ENCODE results near the gene WFDC5. TPM values are rescaled to one million over a fixed set of nuclear protein-coding genes. Genes with fewer than 3 reads are reported as not detected.

The WFDC5 gene
- total RNA-seq, 1 experiment from 2014 or later, result not detected

DNA sequence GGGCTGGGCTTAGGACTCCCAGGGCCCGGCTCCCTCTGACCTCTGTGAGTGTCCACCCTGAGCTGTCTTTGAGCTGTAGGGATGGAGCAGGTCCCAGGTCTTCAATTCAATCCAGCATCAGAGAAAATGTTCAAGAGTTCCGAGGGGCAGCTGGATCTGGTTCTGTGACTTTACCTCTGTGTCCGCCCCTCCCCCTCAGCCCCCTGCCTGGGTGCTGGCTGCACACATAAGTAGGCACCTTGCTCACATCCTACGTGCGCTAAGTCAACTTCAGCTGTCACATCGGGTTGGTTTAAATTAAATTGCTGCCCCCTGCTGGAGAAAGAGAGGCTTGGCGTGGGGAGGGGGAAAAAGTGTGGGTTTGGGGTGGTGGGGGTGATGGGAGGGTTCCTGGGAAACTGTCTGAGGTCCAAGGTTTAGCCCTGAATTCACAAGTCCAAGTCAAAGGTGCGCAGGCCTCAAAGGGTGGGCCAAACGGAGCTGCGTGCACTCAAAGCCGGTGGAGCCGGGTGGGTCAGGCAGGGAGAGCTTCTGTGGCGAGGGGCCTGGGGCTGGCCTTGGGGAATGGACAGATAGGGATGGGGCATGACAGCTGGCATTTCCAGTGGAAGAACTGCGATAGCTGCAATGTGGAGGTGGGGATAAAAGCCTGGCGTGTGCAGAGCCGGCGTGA lies 3.0 kb downstream of the WFDC5 start:
- no peaks in the 10 kb centered on the region for H3K9me3 Mint-ChIP-seq
- peaks cover 4% of the 10 kb centered on the region; the same call in 1 of the 2 replicates for H3K27me3 Mint-ChIP-seq (ENCODE audit: low read depth)
- TF ChIP-seq, protein P1, sequence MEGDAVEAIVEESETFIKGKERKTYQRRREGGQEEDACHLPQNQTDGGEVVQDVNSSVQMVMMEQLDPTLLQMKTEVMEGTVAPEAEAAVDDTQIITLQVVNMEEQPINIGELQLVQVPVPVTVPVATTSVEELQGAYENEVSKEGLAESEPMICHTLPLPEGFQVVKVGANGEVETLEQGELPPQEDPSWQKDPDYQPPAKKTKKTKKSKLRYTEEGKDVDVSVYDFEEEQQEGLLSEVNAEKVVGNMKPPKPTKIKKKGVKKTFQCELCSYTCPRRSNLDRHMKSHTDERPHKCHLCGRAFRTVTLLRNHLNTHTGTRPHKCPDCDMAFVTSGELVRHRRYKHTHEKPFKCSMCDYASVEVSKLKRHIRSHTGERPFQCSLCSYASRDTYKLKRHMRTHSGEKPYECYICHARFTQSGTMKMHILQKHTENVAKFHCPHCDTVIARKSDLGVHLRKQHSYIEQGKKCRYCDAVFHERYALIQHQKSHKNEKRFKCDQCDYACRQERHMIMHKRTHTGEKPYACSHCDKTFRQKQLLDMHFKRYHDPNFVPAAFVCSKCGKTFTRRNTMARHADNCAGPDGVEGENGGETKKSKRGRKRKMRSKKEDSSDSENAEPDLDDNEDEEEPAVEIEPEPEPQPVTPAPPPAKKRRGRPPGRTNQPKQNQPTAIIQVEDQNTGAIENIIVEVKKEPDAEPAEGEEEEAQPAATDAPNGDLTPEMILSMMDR (IDR thresholded peaks at IDR 0.05), result peak; percentile 71
- TF ChIP-seq, protein P2, sequence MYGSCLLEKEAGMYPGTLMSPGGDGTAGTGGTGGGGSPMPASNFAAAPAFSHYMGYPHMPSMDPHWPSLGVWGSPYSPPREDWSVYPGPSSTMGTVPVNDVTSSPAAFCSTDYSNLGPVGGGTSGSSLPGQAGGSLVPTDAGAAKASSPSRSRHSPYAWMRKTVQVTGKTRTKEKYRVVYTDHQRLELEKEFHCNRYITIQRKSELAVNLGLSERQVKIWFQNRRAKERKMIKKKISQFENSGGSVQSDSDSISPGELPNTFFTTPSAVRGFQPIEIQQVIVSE (CRISPR knock-in tag; IDR thresholded peaks at IDR 0.05; ENCODE audit: borderline replicate concordance), result no peak
- H3K4me1 Mint-ChIP-seq, result peaks cover 8% of the 10 kb centered on the region; the same call in 1 of the 2 replicates
- no peak overlapping the region for H3K4me3 Mint-ChIP-seq
- no peaks in the 10 kb centered on the region for H3K36me3 Mint-ChIP-seq
- DNase-seq (ENCODE audit: low spot score), result peak; percentile 52
- ChIA-PET CTCF (interaction anchor here (0.6 to 7.9 kb wide), 39 partner anchors 8 to 385 kb away, joined by 3 to 165 read pairs (median 5); partner anchors contain the start of genes KCNS1, MATN4, PABPC1L and SEMG1), POLR2A (no interaction called here)
- peak; percentile 54 for ATAC-seq
- H3K27ac Mint-ChIP-seq, result no peak overlapping the region

DNA sequence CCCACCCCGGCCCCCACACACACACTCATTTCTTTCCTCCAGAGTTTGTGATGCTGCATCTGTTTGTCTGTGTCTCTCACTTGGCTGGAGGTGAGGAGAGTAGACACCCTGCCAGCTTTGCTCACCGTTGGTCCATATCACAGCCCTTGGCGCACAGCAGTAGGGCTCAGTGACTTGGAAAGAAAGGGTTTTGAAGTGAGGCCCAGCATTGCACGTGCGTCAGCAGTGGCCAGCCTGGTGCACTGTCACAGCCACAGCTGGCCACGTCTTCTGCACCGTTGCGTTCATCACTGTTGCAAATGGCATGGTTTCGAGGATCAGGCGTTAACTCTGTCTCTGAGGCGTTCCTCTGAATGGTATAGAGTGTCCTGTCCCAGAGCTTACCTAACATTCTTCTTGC lies 3.7 kb downstream of the WFDC5 start:
- ChIA-PET CTCF (interaction anchor here (0.6 to 7.9 kb wide), 38 partner anchors 8 to 384 kb away, joined by 3 to 165 read pairs (median 5); partner anchors contain the start of genes KCNS1, MATN4, PABPC1L and SEMG1), POLR2A (no interaction called here)
- no peak for ATAC-seq
- no peak overlapping the region for H3K4me3 Mint-ChIP-seq
- H3K27me3 Mint-ChIP-seq (ENCODE audit: low read depth), result peaks cover 4% of the 10 kb centered on the region; the same call in 1 of the 2 replicates
- TF ChIP-seq, protein P3, sequence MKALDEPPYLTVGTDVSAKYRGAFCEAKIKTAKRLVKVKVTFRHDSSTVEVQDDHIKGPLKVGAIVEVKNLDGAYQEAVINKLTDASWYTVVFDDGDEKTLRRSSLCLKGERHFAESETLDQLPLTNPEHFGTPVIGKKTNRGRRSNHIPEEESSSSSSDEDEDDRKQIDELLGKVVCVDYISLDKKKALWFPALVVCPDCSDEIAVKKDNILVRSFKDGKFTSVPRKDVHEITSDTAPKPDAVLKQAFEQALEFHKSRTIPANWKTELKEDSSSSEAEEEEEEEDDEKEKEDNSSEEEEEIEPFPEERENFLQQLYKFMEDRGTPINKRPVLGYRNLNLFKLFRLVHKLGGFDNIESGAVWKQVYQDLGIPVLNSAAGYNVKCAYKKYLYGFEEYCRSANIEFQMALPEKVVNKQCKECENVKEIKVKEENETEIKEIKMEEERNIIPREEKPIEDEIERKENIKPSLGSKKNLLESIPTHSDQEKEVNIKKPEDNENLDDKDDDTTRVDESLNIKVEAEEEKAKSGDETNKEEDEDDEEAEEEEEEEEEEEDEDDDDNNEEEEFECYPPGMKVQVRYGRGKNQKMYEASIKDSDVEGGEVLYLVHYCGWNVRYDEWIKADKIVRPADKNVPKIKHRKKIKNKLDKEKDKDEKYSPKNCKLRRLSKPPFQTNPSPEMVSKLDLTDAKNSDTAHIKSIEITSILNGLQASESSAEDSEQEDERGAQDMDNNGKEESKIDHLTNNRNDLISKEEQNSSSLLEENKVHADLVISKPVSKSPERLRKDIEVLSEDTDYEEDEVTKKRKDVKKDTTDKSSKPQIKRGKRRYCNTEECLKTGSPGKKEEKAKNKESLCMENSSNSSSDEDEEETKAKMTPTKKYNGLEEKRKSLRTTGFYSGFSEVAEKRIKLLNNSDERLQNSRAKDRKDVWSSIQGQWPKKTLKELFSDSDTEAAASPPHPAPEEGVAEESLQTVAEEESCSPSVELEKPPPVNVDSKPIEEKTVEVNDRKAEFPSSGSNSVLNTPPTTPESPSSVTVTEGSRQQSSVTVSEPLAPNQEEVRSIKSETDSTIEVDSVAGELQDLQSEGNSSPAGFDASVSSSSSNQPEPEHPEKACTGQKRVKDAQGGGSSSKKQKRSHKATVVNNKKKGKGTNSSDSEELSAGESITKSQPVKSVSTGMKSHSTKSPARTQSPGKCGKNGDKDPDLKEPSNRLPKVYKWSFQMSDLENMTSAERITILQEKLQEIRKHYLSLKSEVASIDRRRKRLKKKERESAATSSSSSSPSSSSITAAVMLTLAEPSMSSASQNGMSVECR (CRISPR knock-in tag; IDR thresholded peaks at IDR 0.05; ENCODE audit: borderline replicate concordance), result no peak
- no peak for DNase-seq (ENCODE audit: low spot score)
- no peak overlapping the region for H3K27ac Mint-ChIP-seq
- no peaks in the 10 kb centered on the region for H3K9me3 Mint-ChIP-seq
- peaks cover 8% of the 10 kb centered on the region; the same call in 1 of the 2 replicates for H3K4me1 Mint-ChIP-seq
- H3K36me3 Mint-ChIP-seq, result no peaks in the 10 kb centered on the region

DNA sequence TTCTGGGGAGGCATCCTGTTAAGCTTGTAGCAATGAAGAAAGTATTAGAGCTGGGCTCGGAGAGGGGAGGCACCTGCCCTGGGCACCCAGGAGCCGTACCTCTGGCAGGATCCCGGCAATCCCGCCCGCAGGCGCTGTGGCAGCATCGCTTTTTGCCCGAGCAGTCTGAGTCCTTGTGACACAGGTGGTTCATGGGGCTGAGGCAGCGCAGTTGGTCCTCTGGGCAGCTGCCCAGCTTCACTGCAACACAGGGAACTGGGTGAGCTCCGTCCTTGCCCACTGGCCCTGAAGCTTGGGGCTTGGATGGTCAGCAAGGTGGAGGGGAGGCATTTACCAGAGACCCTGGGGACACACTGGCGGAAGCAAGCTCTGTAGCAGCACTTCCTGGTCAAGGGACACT lies 4.7 kb downstream of the WFDC5 start:
- DNase-seq (ENCODE audit: low spot score), result no peak
- Mint-ChIP-seq H3K4me1 (peaks cover 7% of the 10 kb centered on the region; the same call in 1 of the 2 replicates), H3K36me3 (no peaks in the 10 kb centered on the region), H3K9me3 (no peaks in the 10 kb centered on the region), H3K27me3 (ENCODE audit: low read depth) (no peaks in the 10 kb centered on the region), H3K4me3 (no peak overlapping the region), H3K27ac (no peak overlapping the region)
- TF ChIP-seq, protein P2 (CRISPR knock-in tag; IDR thresholded peaks at IDR 0.05; ENCODE audit: borderline replicate concordance), result no peak
- TF ChIP-seq, protein P4, sequence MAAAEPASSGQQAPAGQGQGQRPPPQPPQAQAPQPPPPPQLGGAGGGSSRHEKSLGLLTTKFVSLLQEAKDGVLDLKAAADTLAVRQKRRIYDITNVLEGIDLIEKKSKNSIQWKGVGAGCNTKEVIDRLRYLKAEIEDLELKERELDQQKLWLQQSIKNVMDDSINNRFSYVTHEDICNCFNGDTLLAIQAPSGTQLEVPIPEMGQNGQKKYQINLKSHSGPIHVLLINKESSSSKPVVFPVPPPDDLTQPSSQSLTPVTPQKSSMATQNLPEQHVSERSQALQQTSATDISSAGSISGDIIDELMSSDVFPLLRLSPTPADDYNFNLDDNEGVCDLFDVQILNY (CRISPR knock-in tag; IDR thresholded peaks at IDR 0.05), result no peak
- TF ChIP-seq RORB (CRISPR knock-in tag; IDR thresholded peaks at IDR 0.05) (no peak), ZBTB21 (CRISPR knock-in tag; IDR thresholded peaks at IDR 0.05; ENCODE audit: borderline replicate concordance) (no peak), GABPB1 (CRISPR knock-in tag; IDR thresholded peaks at IDR 0.05) (no peak), GTF2I (CRISPR knock-in tag; conservative IDR thresholded peaks at IDR 0.05) (no peak), PRRX2 (CRISPR knock-in tag; IDR thresholded peaks at IDR 0.05) (no peak), NFE2L1 (CRISPR knock-in tag; IDR thresholded peaks at IDR 0.05) (no peak)
- TF ChIP-seq, protein P5, sequence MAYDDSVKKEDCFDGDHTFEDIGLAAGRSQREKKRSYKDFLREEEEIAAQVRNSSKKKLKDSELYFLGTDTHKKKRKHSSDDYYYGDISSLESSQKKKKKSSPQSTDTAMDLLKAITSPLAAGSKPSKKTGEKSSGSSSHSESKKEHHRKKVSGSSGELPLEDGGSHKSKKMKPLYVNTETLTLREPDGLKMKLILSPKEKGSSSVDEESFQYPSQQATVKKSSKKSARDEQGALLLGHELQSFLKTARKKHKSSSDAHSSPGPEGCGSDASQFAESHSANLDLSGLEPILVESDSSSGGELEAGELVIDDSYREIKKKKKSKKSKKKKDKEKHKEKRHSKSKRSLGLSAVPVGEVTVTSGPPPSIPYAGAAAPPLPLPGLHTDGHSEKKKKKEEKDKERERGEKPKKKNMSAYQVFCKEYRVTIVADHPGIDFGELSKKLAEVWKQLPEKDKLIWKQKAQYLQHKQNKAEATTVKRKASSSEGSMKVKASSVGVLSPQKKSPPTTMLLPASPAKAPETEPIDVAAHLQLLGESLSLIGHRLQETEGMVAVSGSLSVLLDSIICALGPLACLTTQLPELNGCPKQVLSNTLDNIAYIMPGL (CRISPR knock-in tag; IDR thresholded peaks at IDR 0.05), result no peak
- CTCF ChIA-PET, result interaction anchor here (0.6 to 7.9 kb wide), 10 partner anchors 11 to 183 kb away, joined by 3 to 165 read pairs (median 10); partner anchors contain the start of gene KCNS1
- POLR2A ChIA-PET, result no interaction called here
- ATAC-seq, result no peak
